ENCODE data around the gene ABCF2. TPM values are rescaled to one million over a fixed set of nuclear protein-coding genes. Genes with fewer than 3 reads are reported as not detected.

ABCF2 gene
- 10 to 100 TPM; 43.3 to 48.9 TPM for total RNA-seq
- polyA plus RNA-seq (2013, experiment 1 of 2): 43.5 TPM
- 37.8 TPM for polyA plus RNA-seq (2013, experiment 2 of 2)
- long read RNA-seq, experiment 1, partial matches to known transcripts: 12 of 14 reads
- long read RNA-seq, experiment 1, other reads (novel, unspliced or antisense): 1 of 14 reads
- long read RNA-seq, experiment 2, transcript ABCF2-201 (15 exons, 3,546 nt): major isoform, 63 of 78 reads
- long read RNA-seq, experiment 2, partial matches to known transcripts: 14 of 78 reads
- long read RNA-seq, experiment 2, other reads (novel, unspliced or antisense): 1 of 78 reads
- long read RNA-seq, experiment 3, transcript ABCF2-201 (15 exons, 3,546 nt): major isoform, 267 of 314 reads
- long read RNA-seq, experiment 3, partial matches to known transcripts: 41 of 314 reads
- long read RNA-seq, experiment 3, other reads (novel, unspliced or antisense): 6 of 314 reads
- long read RNA-seq, experiment 4, transcript ABCF2-201 (15 exons, 3,546 nt): major isoform, 12 of 18 reads
- long read RNA-seq, experiment 4, partial matches to known transcripts: 3 of 18 reads
- long read RNA-seq, experiment 4, other reads (novel, unspliced or antisense): 3 of 18 reads

- Mint-ChIP-seq H3K4me3 (peak within 1 kb of the TSS; percentile 97), H3K9me3 (no peaks in the 10 kb centered on the region), H3K4me1 (peaks cover 31% of the 10 kb centered on the region), H3K36me3 (ENCODE audit: low read depth) (peaks cover 32% of the 10 kb centered on the region), H3K27ac (peak within 1 kb of the TSS; percentile 99), H3K27me3 (ENCODE audit: insufficient read depth) (no peaks in the 10 kb centered on the region)
- H3K4me1 ChIP-seq (ENCODE audit: control insufficient read depth, insufficient read depth, low read length): peaks cover 11% of the 10 kb centered on the region
- H3K4me3 ChIP-seq (ENCODE audit: low read length): peak within 1 kb of the TSS; percentile 82
- peak; percentile 100 for DNase-seq
- H3K27me3 ChIP-seq (ENCODE audit: control insufficient read depth, insufficient read depth, low read length, poor library complexity, severe bottlenecking): no peaks in the 10 kb centered on the region
- WGBS, 2 experiments (ENCODE audit: insufficient coverage in 1 of 2, insufficient read length in 1 of 2): 0 to 1% methylated on average over 49 to 68 of the region's 68 CpGs
- H3K9me3 ChIP-seq (ENCODE audit: control insufficient read depth, low read length): no peaks in the 10 kb centered on the region
- no peak for TF ChIP-seq CTCF (conservative IDR thresholded peaks at IDR 0.05)
- H3K9ac ChIP-seq (ENCODE audit: extremely low read depth, low read length, poor library complexity, severe bottlenecking): peak within 1 kb of the TSS; percentile 68
- peak within 1 kb of the TSS; percentile 95 for H3K27ac ChIP-seq (ENCODE audit: low read depth, low read length)
- peaks cover 31% of the 10 kb centered on the region for H3K36me3 ChIP-seq (ENCODE audit: control insufficient read depth, insufficient read depth, low read length)
Measured at GRCh38 chr7:151226875-151227782, at the start of gene ABCF2. Gene ABCF2 (minus strand): TSS chr7:151227205. CDS start chr7:151226458, 747 bp downstream.

GRCh38 chr7:151275813-151276577 lies 49.0 kb upstream of the ABCF2 start:
- H3K4me1 ChIP-seq (ENCODE audit: control insufficient read depth, insufficient read depth, low read length): no peaks in the 10 kb centered on the region
- no peak overlapping the region for H3K27ac ChIP-seq (ENCODE audit: low read depth, low read length)
- 28 to 44% methylated on average over 3 to 10 of the region's 10 CpGs for WGBS, 2 experiments (ENCODE audit: insufficient coverage in 1 of 2, insufficient read length in 1 of 2)
- peaks cover 39% of the 10 kb centered on the region for H3K27me3 Mint-ChIP-seq (ENCODE audit: insufficient read depth)
- peak overlapping the region; percentile 65 for H3K4me3 ChIP-seq (ENCODE audit: low read length)
- no peak overlapping the region for H3K9ac ChIP-seq (ENCODE audit: extremely low read depth, low read length, poor library complexity, severe bottlenecking)
- H3K27ac Mint-ChIP-seq: no peak overlapping the region
- H3K4me1 Mint-ChIP-seq: peaks cover 3% of the 10 kb centered on the region
- TF ChIP-seq CTCF (conservative IDR thresholded peaks at IDR 0.05): no peak
- no peaks in the 10 kb centered on the region for H3K36me3 Mint-ChIP-seq (ENCODE audit: low read depth)
- no peaks in the 10 kb centered on the region for H3K36me3 ChIP-seq (ENCODE audit: control insufficient read depth, insufficient read depth, low read length)
- H3K9me3 ChIP-seq (ENCODE audit: control insufficient read depth, low read length): no peaks in the 10 kb centered on the region
- H3K27me3 ChIP-seq (ENCODE audit: control insufficient read depth, insufficient read depth, low read length, poor library complexity, severe bottlenecking): no peaks in the 10 kb centered on the region
- peak overlapping the region; percentile 42 for H3K4me3 Mint-ChIP-seq
- DNase-seq: peak; percentile 83
- no peaks in the 10 kb centered on the region for H3K9me3 Mint-ChIP-seq

Data from endodermal cell (in vitro differentiated cells).